ENCODE data around the gene IPO4. TPM values are rescaled to one million over a fixed set of nuclear protein-coding genes. Genes with fewer than 3 reads are reported as not detected.
A peak's percentile ranks its signal among the peaks of the same experiment; 100 is the strongest.

IPO4 gene, protein sequence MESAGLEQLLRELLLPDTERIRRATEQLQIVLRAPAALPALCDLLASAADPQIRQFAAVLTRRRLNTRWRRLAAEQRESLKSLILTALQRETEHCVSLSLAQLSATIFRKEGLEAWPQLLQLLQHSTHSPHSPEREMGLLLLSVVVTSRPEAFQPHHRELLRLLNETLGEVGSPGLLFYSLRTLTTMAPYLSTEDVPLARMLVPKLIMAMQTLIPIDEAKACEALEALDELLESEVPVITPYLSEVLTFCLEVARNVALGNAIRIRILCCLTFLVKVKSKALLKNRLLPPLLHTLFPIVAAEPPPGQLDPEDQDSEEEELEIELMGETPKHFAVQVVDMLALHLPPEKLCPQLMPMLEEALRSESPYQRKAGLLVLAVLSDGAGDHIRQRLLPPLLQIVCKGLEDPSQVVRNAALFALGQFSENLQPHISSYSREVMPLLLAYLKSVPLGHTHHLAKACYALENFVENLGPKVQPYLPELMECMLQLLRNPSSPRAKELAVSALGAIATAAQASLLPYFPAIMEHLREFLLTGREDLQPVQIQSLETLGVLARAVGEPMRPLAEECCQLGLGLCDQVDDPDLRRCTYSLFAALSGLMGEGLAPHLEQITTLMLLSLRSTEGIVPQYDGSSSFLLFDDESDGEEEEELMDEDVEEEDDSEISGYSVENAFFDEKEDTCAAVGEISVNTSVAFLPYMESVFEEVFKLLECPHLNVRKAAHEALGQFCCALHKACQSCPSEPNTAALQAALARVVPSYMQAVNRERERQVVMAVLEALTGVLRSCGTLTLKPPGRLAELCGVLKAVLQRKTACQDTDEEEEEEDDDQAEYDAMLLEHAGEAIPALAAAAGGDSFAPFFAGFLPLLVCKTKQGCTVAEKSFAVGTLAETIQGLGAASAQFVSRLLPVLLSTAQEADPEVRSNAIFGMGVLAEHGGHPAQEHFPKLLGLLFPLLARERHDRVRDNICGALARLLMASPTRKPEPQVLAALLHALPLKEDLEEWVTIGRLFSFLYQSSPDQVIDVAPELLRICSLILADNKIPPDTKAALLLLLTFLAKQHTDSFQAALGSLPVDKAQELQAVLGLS
- total RNA-seq (2014; rRNA removed; shearing (Covaris generic)) = 84.2 and 105 TPM in 2 replicates
- 34.2 and 34.3 TPM in 2 replicates for polyA plus RNA-seq (2016; fragmentation: Nextera tagmentation; extraction: Ambion mirVana)
- long read RNA-seq, transcript IPO4-201 (30 exons, 3,646 nt) = major isoform, 9 of 9 reads
- long read RNA-seq, partial matches to known transcripts = 0 of 9 reads
- long read RNA-seq, other reads (novel, unspliced or antisense) = 0 of 9 reads

DNA sequence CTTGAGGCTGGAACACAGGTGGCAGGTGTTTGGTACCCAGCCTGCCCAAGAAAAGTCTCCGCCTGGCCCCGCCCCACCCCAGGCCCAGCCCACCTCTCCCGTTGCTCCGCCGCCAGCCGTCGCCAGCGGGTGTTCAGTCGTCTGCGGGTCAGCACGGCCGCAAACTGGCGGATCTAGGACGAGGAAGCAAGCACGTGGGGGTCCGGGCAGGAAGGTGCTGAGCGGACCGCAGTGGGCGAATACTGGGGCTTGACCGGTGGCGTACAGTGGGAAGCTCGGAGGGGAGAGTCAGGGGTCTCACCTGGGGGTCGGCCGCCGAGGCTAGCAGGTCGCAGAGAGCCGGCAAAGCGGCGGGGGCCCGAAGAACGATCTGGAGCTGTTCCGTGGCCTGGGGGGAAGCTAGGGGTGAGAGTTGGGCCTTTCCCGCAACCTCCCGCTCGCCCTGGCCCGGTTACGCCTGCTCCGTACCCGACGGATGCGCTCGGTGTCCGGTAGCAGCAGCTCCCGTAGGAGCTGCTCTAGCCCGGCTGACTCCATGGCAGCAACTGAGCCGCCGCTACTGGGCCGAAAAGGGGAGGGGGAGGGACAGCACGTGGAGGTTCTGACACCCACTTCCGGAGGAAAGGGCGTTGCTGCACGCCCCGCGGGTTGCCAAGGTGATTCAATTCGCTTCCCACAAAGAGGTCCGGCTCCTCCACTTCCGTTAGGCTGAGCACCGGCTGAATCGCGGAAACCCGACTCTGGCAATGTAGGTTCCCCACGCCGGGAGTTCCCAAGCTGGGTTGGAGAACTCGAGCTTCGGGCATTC is at the start of gene IPO4:
IPO4 (minus strand) TSS at position 566 of the 808 bp plus-strand sequence; CDS start at position 537, 29 bp downstream.
- peaks cover 71% of the 10 kb centered on the region for H3K36me3 Mint-ChIP-seq (ENCODE audit: low read depth)
- Histone ChIP-seq H2AFZ (peak within 1 kb of the TSS; percentile 88; the same call in 1 of the 2 replicates), H3K9me2 (ENCODE audit: insufficient read depth) (no peaks in the 10 kb centered on the region), H3K27me3 (ENCODE audit: insufficient read depth) (no peaks in the 10 kb centered on the region), H3K36me3 (ENCODE audit: insufficient read depth) (no peaks in the 10 kb centered on the region; the same call in 1 of the 2 replicates), H3K79me2 (replicated peaks; ENCODE audit: insufficient read depth) (peaks cover 13% of the 10 kb centered on the region; the same call in 1 of the 2 replicates), H3F3A (replicated peaks; ENCODE audit: low read depth) (no peaks in the 10 kb centered on the region; the same call in 1 of the 2 replicates), H3K4me2 (peak within 1 kb of the TSS; percentile 94), H3K4me3 (peak within 1 kb of the TSS; percentile 94), H4K20me1 (replicated peaks; ENCODE audit: insufficient read depth) (peaks cover 6% of the 10 kb centered on the region), H3K4me1 (ENCODE audit: insufficient read depth) (peaks cover 10% of the 10 kb centered on the region), H3K27ac (ENCODE audit: low read depth) (0 out of 2 replicates have a peak within 1 kb of the TSS, but pooled peaks have one; percentile 55)
- peak within 1 kb of the TSS; percentile 96 for H3K4me3 Mint-ChIP-seq
- H3K27me3 Mint-ChIP-seq (ENCODE audit: insufficient read depth, low read depth, poor library complexity) = peaks cover 19% of the 10 kb centered on the region
- peaks cover 17% of the 10 kb centered on the region for H3K4me1 Mint-ChIP-seq
- DNase-seq (ENCODE audit: low spot score) = peak; percentile 100
- no peaks in the 10 kb centered on the region; the same call in 2 of the 3 replicates for H3K9me3 Mint-ChIP-seq
- peak; percentile 92 for ATAC-seq
- H3K27ac Mint-ChIP-seq = peak within 1 kb of the TSS; percentile 97
- TF ChIP-seq STAT1 (IDR thresholded peaks at IDR 0.05; ENCODE audit: unreplicated experiment) (no peak), JUNB (IDR thresholded peaks at IDR 0.05; ENCODE audit: unreplicated experiment) (peak; percentile 48), ZNF114 (CRISPR knock-in tag; IDR thresholded peaks at IDR 0.05) (no peak), ZNF331 (CRISPR knock-in tag; IDR thresholded peaks at IDR 0.05; ENCODE audit: low read depth) (no peak), NANOG (IDR thresholded peaks at IDR 0.05; ENCODE audit: borderline replicate concordance) (no peak), EZH2phosphoT487 (IDR thresholded peaks at IDR 0.05; ENCODE audit: unreplicated experiment) (no peak)
- TF ChIP-seq, protein P1, sequence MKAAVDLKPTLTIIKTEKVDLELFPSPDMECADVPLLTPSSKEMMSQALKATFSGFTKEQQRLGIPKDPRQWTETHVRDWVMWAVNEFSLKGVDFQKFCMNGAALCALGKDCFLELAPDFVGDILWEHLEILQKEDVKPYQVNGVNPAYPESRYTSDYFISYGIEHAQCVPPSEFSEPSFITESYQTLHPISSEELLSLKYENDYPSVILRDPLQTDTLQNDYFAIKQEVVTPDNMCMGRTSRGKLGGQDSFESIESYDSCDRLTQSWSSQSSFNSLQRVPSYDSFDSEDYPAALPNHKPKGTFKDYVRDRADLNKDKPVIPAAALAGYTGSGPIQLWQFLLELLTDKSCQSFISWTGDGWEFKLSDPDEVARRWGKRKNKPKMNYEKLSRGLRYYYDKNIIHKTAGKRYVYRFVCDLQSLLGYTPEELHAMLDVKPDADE (IDR thresholded peaks at IDR 0.05) = peak; percentile 91
- TF ChIP-seq, protein P2, sequence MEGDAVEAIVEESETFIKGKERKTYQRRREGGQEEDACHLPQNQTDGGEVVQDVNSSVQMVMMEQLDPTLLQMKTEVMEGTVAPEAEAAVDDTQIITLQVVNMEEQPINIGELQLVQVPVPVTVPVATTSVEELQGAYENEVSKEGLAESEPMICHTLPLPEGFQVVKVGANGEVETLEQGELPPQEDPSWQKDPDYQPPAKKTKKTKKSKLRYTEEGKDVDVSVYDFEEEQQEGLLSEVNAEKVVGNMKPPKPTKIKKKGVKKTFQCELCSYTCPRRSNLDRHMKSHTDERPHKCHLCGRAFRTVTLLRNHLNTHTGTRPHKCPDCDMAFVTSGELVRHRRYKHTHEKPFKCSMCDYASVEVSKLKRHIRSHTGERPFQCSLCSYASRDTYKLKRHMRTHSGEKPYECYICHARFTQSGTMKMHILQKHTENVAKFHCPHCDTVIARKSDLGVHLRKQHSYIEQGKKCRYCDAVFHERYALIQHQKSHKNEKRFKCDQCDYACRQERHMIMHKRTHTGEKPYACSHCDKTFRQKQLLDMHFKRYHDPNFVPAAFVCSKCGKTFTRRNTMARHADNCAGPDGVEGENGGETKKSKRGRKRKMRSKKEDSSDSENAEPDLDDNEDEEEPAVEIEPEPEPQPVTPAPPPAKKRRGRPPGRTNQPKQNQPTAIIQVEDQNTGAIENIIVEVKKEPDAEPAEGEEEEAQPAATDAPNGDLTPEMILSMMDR (conservative IDR thresholded peaks at IDR 0.05; ENCODE audit: low read depth in 2 of 2) = no peak
- TF ChIP-seq, protein P3, sequence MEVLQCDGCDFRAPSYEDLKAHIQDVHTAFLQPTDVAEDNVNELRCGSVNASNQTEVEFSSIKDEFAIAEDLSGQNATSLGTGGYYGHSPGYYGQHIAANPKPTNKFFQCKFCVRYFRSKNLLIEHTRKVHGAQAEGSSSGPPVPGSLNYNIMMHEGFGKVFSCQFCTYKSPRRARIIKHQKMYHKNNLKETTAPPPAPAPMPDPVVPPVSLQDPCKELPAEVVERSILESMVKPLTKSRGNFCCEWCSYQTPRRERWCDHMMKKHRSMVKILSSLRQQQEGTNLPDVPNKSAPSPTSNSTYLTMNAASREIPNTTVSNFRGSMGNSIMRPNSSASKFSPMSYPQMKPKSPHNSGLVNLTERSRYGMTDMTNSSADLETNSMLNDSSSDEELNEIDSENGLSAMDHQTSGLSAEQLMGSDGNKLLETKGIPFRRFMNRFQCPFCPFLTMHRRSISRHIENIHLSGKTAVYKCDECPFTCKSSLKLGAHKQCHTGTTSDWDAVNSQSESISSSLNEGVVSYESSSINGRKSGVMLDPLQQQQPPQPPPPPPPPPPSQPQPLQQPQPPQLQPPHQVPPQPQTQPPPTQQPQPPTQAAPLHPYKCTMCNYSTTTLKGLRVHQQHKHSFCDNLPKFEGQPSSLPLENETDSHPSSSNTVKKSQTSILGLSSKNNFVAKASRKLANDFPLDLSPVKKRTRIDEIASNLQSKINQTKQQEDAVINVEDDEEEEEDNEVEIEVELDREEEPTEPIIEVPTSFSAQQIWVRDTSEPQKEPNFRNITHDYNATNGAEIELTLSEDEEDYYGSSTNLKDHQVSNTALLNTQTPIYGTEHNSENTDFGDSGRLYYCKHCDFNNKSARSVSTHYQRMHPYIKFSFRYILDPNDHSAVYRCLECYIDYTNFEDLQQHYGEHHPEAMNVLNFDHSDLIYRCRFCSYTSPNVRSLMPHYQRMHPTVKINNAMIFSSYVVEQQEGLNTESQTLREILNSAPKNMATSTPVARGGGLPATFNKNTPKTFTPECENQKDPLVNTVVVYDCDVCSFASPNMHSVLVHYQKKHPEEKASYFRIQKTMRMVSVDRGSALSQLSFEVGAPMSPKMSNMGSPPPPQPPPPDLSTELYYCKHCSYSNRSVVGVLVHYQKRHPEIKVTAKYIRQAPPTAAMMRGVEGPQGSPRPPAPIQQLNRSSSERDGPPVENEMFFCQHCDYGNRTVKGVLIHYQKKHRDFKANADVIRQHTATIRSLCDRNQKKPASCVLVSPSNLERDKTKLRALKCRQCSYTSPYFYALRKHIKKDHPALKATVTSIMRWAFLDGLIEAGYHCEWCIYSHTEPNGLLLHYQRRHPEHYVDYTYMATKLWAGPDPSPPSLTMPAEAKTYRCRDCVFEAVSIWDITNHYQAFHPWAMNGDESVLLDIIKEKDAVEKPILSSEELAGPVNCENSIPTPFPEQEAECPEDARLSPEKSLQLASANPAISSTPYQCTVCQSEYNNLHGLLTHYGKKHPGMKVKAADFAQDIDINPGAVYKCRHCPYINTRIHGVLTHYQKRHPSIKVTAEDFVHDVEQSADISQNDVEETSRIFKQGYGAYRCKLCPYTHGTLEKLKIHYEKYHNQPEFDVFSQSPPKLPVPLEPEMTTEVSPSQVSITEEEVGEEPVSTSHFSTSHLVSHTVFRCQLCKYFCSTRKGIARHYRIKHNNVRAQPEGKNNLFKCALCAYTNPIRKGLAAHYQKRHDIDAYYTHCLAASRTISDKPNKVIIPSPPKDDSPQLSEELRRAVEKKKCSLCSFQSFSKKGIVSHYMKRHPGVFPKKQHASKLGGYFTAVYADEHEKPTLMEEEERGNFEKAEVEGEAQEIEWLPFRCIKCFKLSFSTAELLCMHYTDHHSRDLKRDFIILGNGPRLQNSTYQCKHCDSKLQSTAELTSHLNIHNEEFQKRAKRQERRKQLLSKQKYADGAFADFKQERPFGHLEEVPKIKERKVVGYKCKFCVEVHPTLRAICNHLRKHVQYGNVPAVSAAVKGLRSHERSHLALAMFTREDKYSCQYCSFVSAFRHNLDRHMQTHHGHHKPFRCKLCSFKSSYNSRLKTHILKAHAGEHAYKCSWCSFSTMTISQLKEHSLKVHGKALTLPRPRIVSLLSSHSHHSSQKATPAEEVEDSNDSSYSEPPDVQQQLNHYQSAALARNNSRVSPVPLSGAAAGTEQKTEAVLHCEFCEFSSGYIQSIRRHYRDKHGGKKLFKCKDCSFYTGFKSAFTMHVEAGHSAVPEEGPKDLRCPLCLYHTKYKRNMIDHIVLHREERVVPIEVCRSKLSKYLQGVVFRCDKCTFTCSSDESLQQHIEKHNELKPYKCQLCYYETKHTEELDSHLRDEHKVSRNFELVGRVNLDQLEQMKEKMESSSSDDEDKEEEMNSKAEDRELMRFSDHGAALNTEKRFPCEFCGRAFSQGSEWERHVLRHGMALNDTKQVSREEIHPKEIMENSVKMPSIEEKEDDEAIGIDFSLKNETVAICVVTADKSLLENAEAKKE (CRISPR knock-in tag; IDR thresholded peaks at IDR 0.05) = no peak
